ENCODE results near the gene PPP1R3F.

The PPP1R3F gene

GRCh38 chrX:49264460-49264859, 5.1 kb upstream of the PPP1R3F start, which contains the start of gene FOXP3:
Gene FOXP3, minus strand, starts transcription at chrX:49264710. Its CDS starts 6,205 bp downstream, at chrX:49258505.
- Histone ChIP-seq H3K27ac (replicated peaks) (no peak within 1 kb of the TSS), H3K27me3 (ENCODE audit: insufficient read depth, poor library complexity, severe bottlenecking) (no peaks in the 10 kb centered on the region), H3K4me3 (replicated peaks; ENCODE audit: insufficient read depth, low read length) (no peak within 1 kb of the TSS)
- no peak for DNase-seq (ENCODE audit: low read depth in 1 of 2, low spot score in 1 of 2)
- TF ChIP-seq SPI1 (IDR thresholded peaks at IDR 0.05; ENCODE audit: borderline replicate concordance, low read depth) (no peak), CTCF (IDR thresholded peaks at IDR 0.05; ENCODE audit: insufficient read depth, low read length) (no peak), GABPA (IDR thresholded peaks at IDR 0.05; ENCODE audit: low read depth) (no peak), POLR2AphosphoS5 (IDR thresholded peaks at IDR 0.05; ENCODE audit: low read depth) (no peak)
- TF ChIP-seq, protein P1, sequence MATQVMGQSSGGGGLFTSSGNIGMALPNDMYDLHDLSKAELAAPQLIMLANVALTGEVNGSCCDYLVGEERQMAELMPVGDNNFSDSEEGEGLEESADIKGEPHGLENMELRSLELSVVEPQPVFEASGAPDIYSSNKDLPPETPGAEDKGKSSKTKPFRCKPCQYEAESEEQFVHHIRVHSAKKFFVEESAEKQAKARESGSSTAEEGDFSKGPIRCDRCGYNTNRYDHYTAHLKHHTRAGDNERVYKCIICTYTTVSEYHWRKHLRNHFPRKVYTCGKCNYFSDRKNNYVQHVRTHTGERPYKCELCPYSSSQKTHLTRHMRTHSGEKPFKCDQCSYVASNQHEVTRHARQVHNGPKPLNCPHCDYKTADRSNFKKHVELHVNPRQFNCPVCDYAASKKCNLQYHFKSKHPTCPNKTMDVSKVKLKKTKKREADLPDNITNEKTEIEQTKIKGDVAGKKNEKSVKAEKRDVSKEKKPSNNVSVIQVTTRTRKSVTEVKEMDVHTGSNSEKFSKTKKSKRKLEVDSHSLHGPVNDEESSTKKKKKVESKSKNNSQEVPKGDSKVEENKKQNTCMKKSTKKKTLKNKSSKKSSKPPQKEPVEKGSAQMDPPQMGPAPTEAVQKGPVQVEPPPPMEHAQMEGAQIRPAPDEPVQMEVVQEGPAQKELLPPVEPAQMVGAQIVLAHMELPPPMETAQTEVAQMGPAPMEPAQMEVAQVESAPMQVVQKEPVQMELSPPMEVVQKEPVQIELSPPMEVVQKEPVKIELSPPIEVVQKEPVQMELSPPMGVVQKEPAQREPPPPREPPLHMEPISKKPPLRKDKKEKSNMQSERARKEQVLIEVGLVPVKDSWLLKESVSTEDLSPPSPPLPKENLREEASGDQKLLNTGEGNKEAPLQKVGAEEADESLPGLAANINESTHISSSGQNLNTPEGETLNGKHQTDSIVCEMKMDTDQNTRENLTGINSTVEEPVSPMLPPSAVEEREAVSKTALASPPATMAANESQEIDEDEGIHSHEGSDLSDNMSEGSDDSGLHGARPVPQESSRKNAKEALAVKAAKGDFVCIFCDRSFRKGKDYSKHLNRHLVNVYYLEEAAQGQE (IDR thresholded peaks at IDR 0.05; ENCODE audit: insufficient replicate concordance, low read depth) = no peak

DNA sequence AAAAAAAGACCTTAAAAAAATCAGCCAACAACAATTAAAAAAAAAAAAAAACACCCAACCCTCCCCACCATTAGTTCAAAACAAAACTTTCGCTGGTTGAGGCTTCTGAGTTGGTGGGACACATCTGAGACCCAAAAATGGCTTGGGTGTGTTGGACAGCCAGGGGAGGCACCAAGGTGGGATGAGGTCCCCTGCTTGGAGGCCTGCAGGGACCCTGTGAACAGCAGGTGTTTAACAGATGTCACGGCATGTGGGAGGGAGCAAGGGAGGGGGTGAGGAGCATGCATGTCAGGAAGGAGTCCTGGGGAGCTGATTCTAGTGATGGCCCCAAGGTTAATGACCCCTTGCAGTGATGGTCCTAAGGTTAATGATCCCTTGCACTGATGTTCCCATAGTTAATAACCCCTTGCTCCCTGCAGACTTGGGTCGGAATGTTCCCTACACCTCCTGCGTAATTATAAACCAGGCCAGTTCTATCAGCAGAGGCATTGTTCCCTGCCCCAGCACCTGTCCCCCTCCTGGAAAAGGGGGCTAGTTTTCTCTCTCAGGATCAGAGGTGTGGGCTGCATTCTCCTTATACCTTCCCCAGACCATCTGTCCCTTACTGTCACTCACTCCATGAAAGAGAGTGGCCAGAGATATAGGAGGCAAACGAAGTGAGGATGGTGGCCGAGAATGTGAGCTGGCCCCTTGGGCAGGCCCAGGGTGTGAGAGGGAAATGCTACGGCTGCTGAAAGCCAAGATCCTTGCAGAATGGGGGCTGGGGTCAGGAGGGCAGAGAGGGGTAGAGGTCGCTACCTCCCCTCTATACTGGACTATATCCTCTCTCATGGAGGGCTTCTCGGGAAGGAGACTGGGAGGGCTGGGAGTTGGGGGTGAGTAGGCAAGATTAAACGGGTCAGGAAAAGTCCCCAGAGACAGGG, 2.8 kb upstream of the PPP1R3F start:
- no peaks in the 10 kb centered on the region for H3K27me3 ChIP-seq (ENCODE audit: insufficient read depth, poor library complexity, severe bottlenecking)
- TF ChIP-seq SPI1 (IDR thresholded peaks at IDR 0.05; ENCODE audit: borderline replicate concordance, low read depth) (no peak), GABPA (IDR thresholded peaks at IDR 0.05; ENCODE audit: low read depth) (no peak), POLR2AphosphoS5 (IDR thresholded peaks at IDR 0.05; ENCODE audit: low read depth) (no peak), CTCF (IDR thresholded peaks at IDR 0.05; ENCODE audit: insufficient read depth, low read length) (no peak)
- TF ChIP-seq, protein P1 (IDR thresholded peaks at IDR 0.05; ENCODE audit: insufficient replicate concordance, low read depth) = no peak
- no peak overlapping the region for H3K4me3 ChIP-seq (replicated peaks; ENCODE audit: insufficient read depth, low read length)
- no peak for DNase-seq (ENCODE audit: low read depth in 1 of 2, low spot score in 1 of 2)
- no peak overlapping the region for H3K27ac ChIP-seq (replicated peaks)

GRCh38 chrX:49268702-49269009, 937 bp upstream of the PPP1R3F start:
- Histone ChIP-seq H3K27me3 (ENCODE audit: insufficient read depth, poor library complexity, severe bottlenecking) (no peaks in the 10 kb centered on the region), H3K27ac (replicated peaks) (peak overlapping the region; percentile 95), H3K4me3 (replicated peaks; ENCODE audit: insufficient read depth, low read length) (peak overlapping the region; percentile 55)
- TF ChIP-seq GABPA (IDR thresholded peaks at IDR 0.05; ENCODE audit: low read depth) (no peak), POLR2AphosphoS5 (IDR thresholded peaks at IDR 0.05; ENCODE audit: low read depth) (no peak), SPI1 (IDR thresholded peaks at IDR 0.05; ENCODE audit: borderline replicate concordance, low read depth) (no peak), CTCF (IDR thresholded peaks at IDR 0.05; ENCODE audit: insufficient read depth, low read length) (no peak)
- TF ChIP-seq, protein P1 (IDR thresholded peaks at IDR 0.05; ENCODE audit: insufficient replicate concordance, low read depth) = no peak
- no peak for DNase-seq (ENCODE audit: low read depth in 1 of 2, low spot score in 1 of 2)

Data from HL-60 (cell line).